Measurements from ENCODE around the gene TMEM179B.

DNA sequence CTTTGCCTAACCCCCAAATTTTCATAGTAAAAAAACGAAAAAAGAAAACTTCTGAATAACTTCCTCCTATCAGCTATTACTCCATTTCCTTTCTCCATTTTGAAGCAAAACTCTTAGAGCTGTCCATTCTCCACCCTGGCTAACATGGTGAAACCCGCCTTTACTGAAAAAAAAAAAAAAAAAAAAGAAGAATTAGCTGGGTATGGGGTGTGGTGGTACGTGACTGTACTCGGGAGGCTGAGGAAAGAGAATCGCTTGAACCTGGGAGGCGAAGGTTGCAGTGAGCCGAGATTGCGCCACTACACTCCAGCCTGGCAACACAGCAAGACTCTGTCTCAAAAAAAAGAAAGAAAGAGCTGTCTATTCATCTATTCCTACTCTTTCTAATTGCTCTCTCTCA lies 29.4 kb downstream of the TMEM179B start:
- TF ChIP-seq, protein P1, sequence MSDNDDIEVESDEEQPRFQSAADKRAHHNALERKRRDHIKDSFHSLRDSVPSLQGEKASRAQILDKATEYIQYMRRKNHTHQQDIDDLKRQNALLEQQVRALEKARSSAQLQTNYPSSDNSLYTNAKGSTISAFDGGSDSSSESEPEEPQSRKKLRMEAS (IDR thresholded peaks at IDR 0.05), result no peak
- TF ChIP-seq, protein P2, sequence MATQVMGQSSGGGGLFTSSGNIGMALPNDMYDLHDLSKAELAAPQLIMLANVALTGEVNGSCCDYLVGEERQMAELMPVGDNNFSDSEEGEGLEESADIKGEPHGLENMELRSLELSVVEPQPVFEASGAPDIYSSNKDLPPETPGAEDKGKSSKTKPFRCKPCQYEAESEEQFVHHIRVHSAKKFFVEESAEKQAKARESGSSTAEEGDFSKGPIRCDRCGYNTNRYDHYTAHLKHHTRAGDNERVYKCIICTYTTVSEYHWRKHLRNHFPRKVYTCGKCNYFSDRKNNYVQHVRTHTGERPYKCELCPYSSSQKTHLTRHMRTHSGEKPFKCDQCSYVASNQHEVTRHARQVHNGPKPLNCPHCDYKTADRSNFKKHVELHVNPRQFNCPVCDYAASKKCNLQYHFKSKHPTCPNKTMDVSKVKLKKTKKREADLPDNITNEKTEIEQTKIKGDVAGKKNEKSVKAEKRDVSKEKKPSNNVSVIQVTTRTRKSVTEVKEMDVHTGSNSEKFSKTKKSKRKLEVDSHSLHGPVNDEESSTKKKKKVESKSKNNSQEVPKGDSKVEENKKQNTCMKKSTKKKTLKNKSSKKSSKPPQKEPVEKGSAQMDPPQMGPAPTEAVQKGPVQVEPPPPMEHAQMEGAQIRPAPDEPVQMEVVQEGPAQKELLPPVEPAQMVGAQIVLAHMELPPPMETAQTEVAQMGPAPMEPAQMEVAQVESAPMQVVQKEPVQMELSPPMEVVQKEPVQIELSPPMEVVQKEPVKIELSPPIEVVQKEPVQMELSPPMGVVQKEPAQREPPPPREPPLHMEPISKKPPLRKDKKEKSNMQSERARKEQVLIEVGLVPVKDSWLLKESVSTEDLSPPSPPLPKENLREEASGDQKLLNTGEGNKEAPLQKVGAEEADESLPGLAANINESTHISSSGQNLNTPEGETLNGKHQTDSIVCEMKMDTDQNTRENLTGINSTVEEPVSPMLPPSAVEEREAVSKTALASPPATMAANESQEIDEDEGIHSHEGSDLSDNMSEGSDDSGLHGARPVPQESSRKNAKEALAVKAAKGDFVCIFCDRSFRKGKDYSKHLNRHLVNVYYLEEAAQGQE (IDR thresholded peaks at IDR 0.05; ENCODE audit: low read depth), result no peak
- TF ChIP-seq, protein P3, sequence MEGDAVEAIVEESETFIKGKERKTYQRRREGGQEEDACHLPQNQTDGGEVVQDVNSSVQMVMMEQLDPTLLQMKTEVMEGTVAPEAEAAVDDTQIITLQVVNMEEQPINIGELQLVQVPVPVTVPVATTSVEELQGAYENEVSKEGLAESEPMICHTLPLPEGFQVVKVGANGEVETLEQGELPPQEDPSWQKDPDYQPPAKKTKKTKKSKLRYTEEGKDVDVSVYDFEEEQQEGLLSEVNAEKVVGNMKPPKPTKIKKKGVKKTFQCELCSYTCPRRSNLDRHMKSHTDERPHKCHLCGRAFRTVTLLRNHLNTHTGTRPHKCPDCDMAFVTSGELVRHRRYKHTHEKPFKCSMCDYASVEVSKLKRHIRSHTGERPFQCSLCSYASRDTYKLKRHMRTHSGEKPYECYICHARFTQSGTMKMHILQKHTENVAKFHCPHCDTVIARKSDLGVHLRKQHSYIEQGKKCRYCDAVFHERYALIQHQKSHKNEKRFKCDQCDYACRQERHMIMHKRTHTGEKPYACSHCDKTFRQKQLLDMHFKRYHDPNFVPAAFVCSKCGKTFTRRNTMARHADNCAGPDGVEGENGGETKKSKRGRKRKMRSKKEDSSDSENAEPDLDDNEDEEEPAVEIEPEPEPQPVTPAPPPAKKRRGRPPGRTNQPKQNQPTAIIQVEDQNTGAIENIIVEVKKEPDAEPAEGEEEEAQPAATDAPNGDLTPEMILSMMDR (IDR thresholded peaks at IDR 0.05 in 2 of 3, conservative IDR thresholded peaks at IDR 0.05 in 1 of 3; ENCODE audit: borderline replicate concordance in 1 of 3, insufficient read depth in 1 of 3, low read depth in 2 of 3, low read length in 2 of 3), result no peak
- TF ChIP-seq TCF7L2 (IDR thresholded peaks at IDR 0.05; ENCODE audit: borderline replicate concordance, extremely low read depth, insufficient read depth, insufficient read length) (no peak), YY1 (IDR thresholded peaks at IDR 0.05; ENCODE audit: extremely low read depth, insufficient replicate concordance, low read depth, low read length) (no peak), POLR2AphosphoS5 (IDR thresholded peaks at IDR 0.05; ENCODE audit: low read depth, low read length) (no peak), ZNF274 (IDR thresholded peaks at IDR 0.05; ENCODE audit: low read depth, low read length) (no peak), POLR2A (IDR thresholded peaks at IDR 0.05; ENCODE audit: borderline replicate concordance, extremely low read depth, insufficient read depth, insufficient read length) (no peak)
